GM12892 (cell line): Measurements from ENCODE around the gene SLC35E1.

ENCODE experiments used
- POLR2A ChIP-seq: IDR thresholded peaks from 2 replicates; pipeline ENCODE4 v1.6.1; 2011; ENCODE audit warnings: low read depth, low read length, control low read depth
- POLR2AphosphoS5 ChIP-seq: IDR thresholded peaks from 2 replicates; pipeline ENCODE4 v1.6.1; 2011; ENCODE audit warnings: low read depth, low read length, control low read depth
- TAF1 ChIP-seq: IDR thresholded peaks from 2 replicates; pipeline ENCODE4 v1.6.1; 2011; ENCODE audit warnings: low read depth, mild to moderate bottlenecking, control low read depth, low read length, borderline replicate concordance

DNA sequence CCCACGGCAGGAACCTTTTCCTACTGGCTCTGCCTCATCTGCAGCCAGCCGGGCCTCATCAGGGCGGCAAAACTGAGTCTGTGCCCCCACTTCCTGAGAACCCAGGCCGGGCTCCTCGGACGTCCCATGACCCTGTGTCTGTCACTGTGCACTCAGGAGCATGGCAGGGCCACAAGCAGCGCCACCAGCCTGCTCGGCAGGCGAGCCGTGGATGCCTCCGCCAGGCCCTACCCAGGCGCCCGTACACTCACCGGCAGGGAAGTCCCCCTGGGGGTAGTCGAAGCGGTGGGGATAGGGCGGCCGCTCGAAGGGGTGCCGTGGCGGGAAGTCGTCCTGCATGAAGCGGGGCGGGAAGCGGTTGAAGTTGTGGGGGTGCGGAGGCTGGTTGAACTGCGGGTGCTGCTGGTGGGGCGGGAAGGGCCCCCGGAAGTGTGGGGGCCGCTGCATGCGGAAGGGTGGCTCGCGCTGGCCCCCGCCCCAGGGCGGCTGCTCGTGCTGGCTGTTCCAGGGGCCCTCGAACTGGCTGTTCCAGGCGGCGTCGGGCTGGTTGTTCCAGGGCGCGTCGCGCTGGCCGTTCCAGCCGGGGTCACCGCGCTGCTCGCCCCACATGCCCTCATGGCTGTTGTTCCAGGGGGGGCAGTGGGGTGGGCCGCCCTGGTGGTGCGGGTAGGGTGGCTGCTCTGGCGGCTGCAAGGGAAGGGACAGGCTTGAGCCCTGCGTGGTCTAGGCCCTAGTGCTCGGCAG lies 47.1 kb downstream of the SLC35E1 start:
- TF ChIP-seq POLR2A (no peak), TAF1 (no peak), POLR2AphosphoS5 (no peak)
